Liver (tissue), 9 donors: ENCODE results near the gene SV2B. TPM values are rescaled to one million over a fixed set of nuclear protein-coding genes. Genes with fewer than 3 reads are reported as not detected.

Experiments
- DNase-seq: peaks from one replicate; pipeline ENCODE4 v3.0.0-alpha.2; 2017; ENCODE audit warnings: low spot score
- H3K27ac ChIP-seq, 2 donors: one replicate each; pipeline ENCODE4 v1.7.0; 2013; ENCODE audit warnings: inconsistent platforms in 2 of 2, low read length in 2 of 2, control low read depth in 1 of 2, low read depth in 1 of 2, mild to moderate bottlenecking in 1 of 2
- H3K27me3 ChIP-seq, 4 donors: one replicate each; pipeline versions ENCODE4 v1.6.1 to v1.7.0; 2013; ENCODE audit warnings: low read length in 3 of 4, inconsistent platforms in 1 of 4, mild to moderate bottlenecking in 1 of 4, moderate library complexity in 1 of 4; ENCODE audit not compliant: control insufficient read depth in 4 of 4, insufficient read depth in 4 of 4
- H3K36me3 ChIP-seq, 4 donors: one replicate each; pipeline versions ENCODE4 v1.6.1 to v1.7.0; 2013; ENCODE audit warnings: low read length in 3 of 4, mild to moderate bottlenecking in 3 of 4, low read depth in 1 of 4, moderate library complexity in 1 of 4; ENCODE audit not compliant: control insufficient read depth in 4 of 4, insufficient read depth in 3 of 4
- H3K4me1 ChIP-seq, 4 donors: one replicate each; pipeline versions ENCODE4 v1.6.1 to v1.7.0; 2013; ENCODE audit warnings: low read length in 3 of 4, mild to moderate bottlenecking in 3 of 4, moderate library complexity in 1 of 4; ENCODE audit not compliant: control insufficient read depth in 4 of 4, insufficient read depth in 4 of 4
- H3K4me3 ChIP-seq, 3 donors: one replicate each; pipeline versions ENCODE4 v1.6.1 to v1.7.0; 2013; ENCODE audit warnings: low read length in 3 of 3, control low read depth in 1 of 3, low read depth in 1 of 3, mild to moderate bottlenecking in 1 of 3
- H3K9ac ChIP-seq, 2 donors: one replicate each; pipeline ENCODE4 v1.7.0; 2013; ENCODE audit warnings: low read length in 2 of 2, mild to moderate bottlenecking in 2 of 2, moderate library complexity in 2 of 2, control low read depth in 1 of 2, low read depth in 1 of 2
- H3K9me3 ChIP-seq, 4 donors: one replicate each; pipeline versions ENCODE4 v1.6.1 to v1.7.0; 2013; ENCODE audit warnings: low read length in 3 of 4; ENCODE audit not compliant: control insufficient read depth in 4 of 4
- EGR1 ChIP-seq, 2 donors: IDR thresholded peaks; 2 replicates each; pipeline ENCODE4 v1.6.1; 2016 to 2018; ENCODE audit warnings: antibody characterized with exemption in 2 of 2, low read depth in 2 of 2
- FOXA1 ChIP-seq: IDR thresholded peaks from 2 replicates; pipeline ENCODE4 v1.6.1; 2016; ENCODE audit warnings: antibody characterized with exemption
- FOXA2 ChIP-seq: IDR thresholded peaks from 2 replicates; pipeline ENCODE4 v1.6.1; 2016; ENCODE audit warnings: antibody characterized with exemption
- GABPA ChIP-seq, 2 donors: IDR thresholded peaks in 1 of 2; conservative IDR thresholded peaks in 1 of 2; 2 replicates each; pipeline ENCODE4 v1.6.1; 2016; ENCODE audit warnings: antibody characterized with exemption in 2 of 2, mild to moderate bottlenecking in 1 of 2, moderate library complexity in 1 of 2
- HNF4A ChIP-seq, 2 donors: conservative IDR thresholded peaks; 2 replicates each; pipeline ENCODE4 v1.6.1; 2016; ENCODE audit warnings: antibody characterized with exemption in 2 of 2, mild to moderate bottlenecking in 2 of 2
- HNF4G ChIP-seq: IDR thresholded peaks from 2 replicates; pipeline ENCODE4 v1.6.1; 2016; ENCODE audit warnings: antibody characterized with exemption
- JUND ChIP-seq, 2 donors: IDR thresholded peaks; 2 replicates each; pipeline ENCODE4 v1.6.1; 2016; ENCODE audit warnings: antibody characterized with exemption in 2 of 2
- NR2F2 ChIP-seq: IDR thresholded peaks from 2 replicates; pipeline ENCODE4 v1.6.1; 2016; ENCODE audit warnings: antibody characterized with exemption
- RAD21 ChIP-seq, 2 donors: IDR thresholded peaks; 2 replicates each; pipeline ENCODE4 v1.6.1; 2016; ENCODE audit warnings: antibody characterized with exemption in 2 of 2, mild to moderate bottlenecking in 2 of 2
- RXRA ChIP-seq, 2 donors: IDR thresholded peaks; 2 replicates each; pipeline ENCODE4 v1.6.1; 2017 to 2018; ENCODE audit warnings: antibody characterized with exemption in 2 of 2, mild to moderate bottlenecking in 1 of 2
- SP1 ChIP-seq: IDR thresholded peaks from 2 replicates; pipeline ENCODE4 v1.6.1; 2018; ENCODE audit warnings: antibody characterized with exemption, mild to moderate bottlenecking
- TAF1 ChIP-seq: conservative IDR thresholded peaks from 2 replicates; pipeline ENCODE4 v1.6.1; 2016; ENCODE audit warnings: antibody characterized with exemption, mild to moderate bottlenecking
- YY1 ChIP-seq: IDR thresholded peaks from 2 replicates; pipeline ENCODE4 v1.6.1; 2016; ENCODE audit warnings: antibody characterized with exemption, mild to moderate bottlenecking
- WGBS: extraction: QIAGEN DNeasy Blood & Tissue Kit; methylation state at CpG from one replicate; pipeline ENCODE4 v1.1.7; 2013; 5-methylcytosine and 5-hydroxymethylcytosine counted together
- polyA plus RNA-seq, 2 donors: library from polyadenylated mRNA; stranded (reverse) in 1 of 2; unstranded in 1 of 2; fragments of 200-250 nt in 1 of 2; fragments of >200 nt in 1 of 2; fragmentation: Nextera tagmentation in 1 of 2; extraction: Ambion mirVana in 1 of 2; gene quantifications; one replicate each; pipeline versions ENCODE4 v1.2.1 to v1.2.3, GENCODE V29; 2013 to 2015
- total RNA-seq, 2 donors: library from RNA; depleted of rRNA; stranded (reverse); fragments of >200 nt; gene quantifications; one replicate each; pipeline ENCODE4 v1.2.3, GENCODE V29; 2014
- TF ChIP-seq, protein P1 (sequence below): fragments of 150-350 bp; IDR thresholded peaks from 2 replicates; pipeline ENCODE4 v1.5.1; 2017; ENCODE audit warnings: improper control_type of control experiment, low read depth, low read length; ENCODE audit not compliant: missing input control
- TF ChIP-seq, protein P2 (sequence below): IDR thresholded peaks from 2 replicates; pipeline ENCODE4 v1.6.1; 2016; ENCODE audit warnings: antibody characterized with exemption, mild to moderate bottlenecking
- TF ChIP-seq, protein P3 (sequence below): IDR thresholded peaks from 2 replicates; pipeline ENCODE4 v1.6.1; 2016; ENCODE audit warnings: antibody characterized with exemption
- TF ChIP-seq, protein P4 (sequence below): IDR thresholded peaks from 2 replicates; pipeline ENCODE4 v1.6.1; 2016; ENCODE audit warnings: antibody characterized with exemption
- TF ChIP-seq, protein P5 (sequence below): IDR thresholded peaks from 2 replicates; pipeline ENCODE4 v1.6.1; 2016; ENCODE audit warnings: antibody characterized with exemption
- donor health status: healthy.
- donor health status: healthy.
- donor health status: healthy.
- donor health status: healthy.
- donor health status: healthy.

Gene SV2B
- total and polyA plus RNA-seq, 4 donors, result 0.08 to 0.16 (median 0.09) TPM; not detected in 1

DNA sequence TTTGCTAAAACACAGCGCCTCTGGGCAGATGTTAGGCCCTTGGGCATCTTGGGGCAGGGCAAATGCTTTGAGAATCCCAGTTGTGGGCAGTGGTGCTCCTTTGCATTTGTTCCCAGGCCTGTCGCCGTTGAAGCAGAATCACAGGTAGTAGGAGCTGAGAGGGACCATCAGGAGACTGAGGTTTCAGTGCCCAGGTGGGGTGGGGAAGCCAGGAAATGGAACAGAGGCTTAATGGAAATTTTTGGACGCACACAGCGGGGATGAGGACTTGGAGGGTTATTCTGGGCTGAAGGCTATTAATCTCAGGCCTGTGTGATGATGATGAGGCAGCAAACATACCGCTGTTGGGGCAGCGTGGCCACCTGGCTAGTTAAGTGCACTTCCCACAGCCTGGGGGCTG lies 99.5 kb downstream of the SV2B start:
- no peaks in the 10 kb centered on the region for H3K27me3 ChIP-seq

More for the DNA sequence above, 99.5 kb downstream of the SV2B start:
- Histone ChIP-seq H3K4me1 (peaks cover 3 to 6% (median 5%) of the 10 kb centered on the region in 4 donors), H3K9ac (no peak overlapping the region), H3K36me3 (no peaks in the 10 kb centered on the region), H3K27ac (no peak overlapping the region), H3K9me3 (peaks cover 0 to 3% (median 0%) of the 10 kb centered on the region in 4 donors), H3K4me3 (no peak overlapping the region)
- 94% methylated on average over 7 of the region's 7 CpGs for WGBS
- no peak for TF ChIP-seq TAF1
- TF ChIP-seq, protein P1, sequence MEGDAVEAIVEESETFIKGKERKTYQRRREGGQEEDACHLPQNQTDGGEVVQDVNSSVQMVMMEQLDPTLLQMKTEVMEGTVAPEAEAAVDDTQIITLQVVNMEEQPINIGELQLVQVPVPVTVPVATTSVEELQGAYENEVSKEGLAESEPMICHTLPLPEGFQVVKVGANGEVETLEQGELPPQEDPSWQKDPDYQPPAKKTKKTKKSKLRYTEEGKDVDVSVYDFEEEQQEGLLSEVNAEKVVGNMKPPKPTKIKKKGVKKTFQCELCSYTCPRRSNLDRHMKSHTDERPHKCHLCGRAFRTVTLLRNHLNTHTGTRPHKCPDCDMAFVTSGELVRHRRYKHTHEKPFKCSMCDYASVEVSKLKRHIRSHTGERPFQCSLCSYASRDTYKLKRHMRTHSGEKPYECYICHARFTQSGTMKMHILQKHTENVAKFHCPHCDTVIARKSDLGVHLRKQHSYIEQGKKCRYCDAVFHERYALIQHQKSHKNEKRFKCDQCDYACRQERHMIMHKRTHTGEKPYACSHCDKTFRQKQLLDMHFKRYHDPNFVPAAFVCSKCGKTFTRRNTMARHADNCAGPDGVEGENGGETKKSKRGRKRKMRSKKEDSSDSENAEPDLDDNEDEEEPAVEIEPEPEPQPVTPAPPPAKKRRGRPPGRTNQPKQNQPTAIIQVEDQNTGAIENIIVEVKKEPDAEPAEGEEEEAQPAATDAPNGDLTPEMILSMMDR, result no peak
- TF ChIP-seq, protein P2, sequence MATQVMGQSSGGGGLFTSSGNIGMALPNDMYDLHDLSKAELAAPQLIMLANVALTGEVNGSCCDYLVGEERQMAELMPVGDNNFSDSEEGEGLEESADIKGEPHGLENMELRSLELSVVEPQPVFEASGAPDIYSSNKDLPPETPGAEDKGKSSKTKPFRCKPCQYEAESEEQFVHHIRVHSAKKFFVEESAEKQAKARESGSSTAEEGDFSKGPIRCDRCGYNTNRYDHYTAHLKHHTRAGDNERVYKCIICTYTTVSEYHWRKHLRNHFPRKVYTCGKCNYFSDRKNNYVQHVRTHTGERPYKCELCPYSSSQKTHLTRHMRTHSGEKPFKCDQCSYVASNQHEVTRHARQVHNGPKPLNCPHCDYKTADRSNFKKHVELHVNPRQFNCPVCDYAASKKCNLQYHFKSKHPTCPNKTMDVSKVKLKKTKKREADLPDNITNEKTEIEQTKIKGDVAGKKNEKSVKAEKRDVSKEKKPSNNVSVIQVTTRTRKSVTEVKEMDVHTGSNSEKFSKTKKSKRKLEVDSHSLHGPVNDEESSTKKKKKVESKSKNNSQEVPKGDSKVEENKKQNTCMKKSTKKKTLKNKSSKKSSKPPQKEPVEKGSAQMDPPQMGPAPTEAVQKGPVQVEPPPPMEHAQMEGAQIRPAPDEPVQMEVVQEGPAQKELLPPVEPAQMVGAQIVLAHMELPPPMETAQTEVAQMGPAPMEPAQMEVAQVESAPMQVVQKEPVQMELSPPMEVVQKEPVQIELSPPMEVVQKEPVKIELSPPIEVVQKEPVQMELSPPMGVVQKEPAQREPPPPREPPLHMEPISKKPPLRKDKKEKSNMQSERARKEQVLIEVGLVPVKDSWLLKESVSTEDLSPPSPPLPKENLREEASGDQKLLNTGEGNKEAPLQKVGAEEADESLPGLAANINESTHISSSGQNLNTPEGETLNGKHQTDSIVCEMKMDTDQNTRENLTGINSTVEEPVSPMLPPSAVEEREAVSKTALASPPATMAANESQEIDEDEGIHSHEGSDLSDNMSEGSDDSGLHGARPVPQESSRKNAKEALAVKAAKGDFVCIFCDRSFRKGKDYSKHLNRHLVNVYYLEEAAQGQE, result no peak
- no peak for TF ChIP-seq RXRA (IDR thresholded peaks at IDR 0.05)
- no peak for TF ChIP-seq NR2F2
- no peak for TF ChIP-seq FOXA2
- TF ChIP-seq EGR1 (IDR thresholded peaks at IDR 0.05; ENCODE audit: low read depth in 2 of 2), result no peak
- TF ChIP-seq, protein P3, sequence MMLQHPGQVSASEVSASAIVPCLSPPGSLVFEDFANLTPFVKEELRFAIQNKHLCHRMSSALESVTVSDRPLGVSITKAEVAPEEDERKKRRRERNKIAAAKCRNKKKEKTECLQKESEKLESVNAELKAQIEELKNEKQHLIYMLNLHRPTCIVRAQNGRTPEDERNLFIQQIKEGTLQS, result no peak
- TF ChIP-seq HNF4G, result no peak
- TF ChIP-seq GABPA (IDR thresholded peaks at IDR 0.05 in 1 of 2, conservative IDR thresholded peaks at IDR 0.05 in 1 of 2), result no peak
- no peak for TF ChIP-seq FOXA1
- no peak for TF ChIP-seq HNF4A (conservative IDR thresholded peaks at IDR 0.05)
- TF ChIP-seq JUND (IDR thresholded peaks at IDR 0.05), result no peak
- TF ChIP-seq SP1, result no peak
- TF ChIP-seq, protein P4, sequence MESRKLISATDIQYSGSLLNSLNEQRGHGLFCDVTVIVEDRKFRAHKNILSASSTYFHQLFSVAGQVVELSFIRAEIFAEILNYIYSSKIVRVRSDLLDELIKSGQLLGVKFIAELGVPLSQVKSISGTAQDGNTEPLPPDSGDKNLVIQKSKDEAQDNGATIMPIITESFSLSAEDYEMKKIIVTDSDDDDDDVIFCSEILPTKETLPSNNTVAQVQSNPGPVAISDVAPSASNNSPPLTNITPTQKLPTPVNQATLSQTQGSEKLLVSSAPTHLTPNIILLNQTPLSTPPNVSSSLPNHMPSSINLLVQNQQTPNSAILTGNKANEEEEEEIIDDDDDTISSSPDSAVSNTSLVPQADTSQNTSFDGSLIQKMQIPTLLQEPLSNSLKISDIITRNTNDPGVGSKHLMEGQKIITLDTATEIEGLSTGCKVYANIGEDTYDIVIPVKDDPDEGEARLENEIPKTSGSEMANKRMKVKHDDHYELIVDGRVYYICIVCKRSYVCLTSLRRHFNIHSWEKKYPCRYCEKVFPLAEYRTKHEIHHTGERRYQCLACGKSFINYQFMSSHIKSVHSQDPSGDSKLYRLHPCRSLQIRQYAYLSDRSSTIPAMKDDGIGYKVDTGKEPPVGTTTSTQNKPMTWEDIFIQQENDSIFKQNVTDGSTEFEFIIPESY, result no peak
- TF ChIP-seq, protein P5, sequence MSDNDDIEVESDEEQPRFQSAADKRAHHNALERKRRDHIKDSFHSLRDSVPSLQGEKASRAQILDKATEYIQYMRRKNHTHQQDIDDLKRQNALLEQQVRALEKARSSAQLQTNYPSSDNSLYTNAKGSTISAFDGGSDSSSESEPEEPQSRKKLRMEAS, result no peak
- no peak for TF ChIP-seq RAD21 (IDR thresholded peaks at IDR 0.05)
- TF ChIP-seq YY1, result no peak
- DNase-seq, result no peak
